Stimulated activated CD4-positive, alpha-beta T cell treated with anti-CD3 and anti-CD28 coated beads, Interleukin-12 subunit alpha, Interleukin-12 subunit beta, amount 100 ng/mL, for 48 hours (primary cell): Measurements from ENCODE around the gene BCDIN3D.
"Not testable (repeated sequence)": the region's sequence is repeated elsewhere in the genome, so short reads cannot be mapped to it uniquely, and the experiment has no call there.

Experiments
- DNase-seq, 3 donors: peaks; one replicate each; pipeline ENCODE4 v3.0.0-alpha.2; 2020; ENCODE audit warnings: low read depth in 2 of 3, low spot score in 1 of 3

BCDIN3D gene

DNA sequence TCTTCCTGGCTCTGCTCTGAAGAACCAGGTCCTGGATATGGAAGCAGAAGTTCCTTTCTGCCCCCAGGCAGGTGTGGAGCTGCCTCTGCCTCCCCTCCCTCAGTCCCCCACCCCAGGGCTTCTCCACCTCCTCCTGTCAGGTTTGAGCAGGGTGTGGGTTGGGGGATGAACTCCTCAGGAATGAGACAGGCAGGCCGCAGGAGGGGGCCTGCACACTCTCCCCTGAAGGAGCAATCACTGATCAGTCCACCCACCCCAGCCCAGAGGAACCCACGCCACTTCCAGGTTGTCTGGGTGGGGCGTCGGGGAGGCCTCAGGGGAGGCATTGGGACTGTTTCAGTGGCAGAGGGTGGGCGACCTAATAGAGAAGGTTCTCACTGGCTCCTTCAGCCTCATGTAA, 34.2 kb upstream of the BCDIN3D start:
- no peak for DNase-seq

DNA sequence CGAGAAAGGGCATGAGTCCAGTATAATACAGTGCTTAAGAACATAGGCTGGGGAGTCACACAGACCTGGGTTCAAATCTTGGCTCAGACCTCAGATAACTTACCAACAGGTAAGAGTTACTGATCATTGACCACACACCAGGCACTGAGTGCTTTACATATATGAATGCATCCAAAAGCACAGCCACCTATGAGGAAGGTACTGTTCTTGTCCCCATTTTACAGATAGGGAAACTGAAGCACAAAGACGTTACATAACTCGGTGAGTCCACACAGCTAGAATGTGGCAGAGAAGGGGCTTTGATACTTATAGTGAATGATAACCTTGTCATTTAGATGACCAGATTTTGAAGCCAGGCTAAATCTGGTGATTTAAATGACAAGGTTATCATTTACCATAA, 33.2 kb upstream of the BCDIN3D start:
- no peak for DNase-seq

DNA sequence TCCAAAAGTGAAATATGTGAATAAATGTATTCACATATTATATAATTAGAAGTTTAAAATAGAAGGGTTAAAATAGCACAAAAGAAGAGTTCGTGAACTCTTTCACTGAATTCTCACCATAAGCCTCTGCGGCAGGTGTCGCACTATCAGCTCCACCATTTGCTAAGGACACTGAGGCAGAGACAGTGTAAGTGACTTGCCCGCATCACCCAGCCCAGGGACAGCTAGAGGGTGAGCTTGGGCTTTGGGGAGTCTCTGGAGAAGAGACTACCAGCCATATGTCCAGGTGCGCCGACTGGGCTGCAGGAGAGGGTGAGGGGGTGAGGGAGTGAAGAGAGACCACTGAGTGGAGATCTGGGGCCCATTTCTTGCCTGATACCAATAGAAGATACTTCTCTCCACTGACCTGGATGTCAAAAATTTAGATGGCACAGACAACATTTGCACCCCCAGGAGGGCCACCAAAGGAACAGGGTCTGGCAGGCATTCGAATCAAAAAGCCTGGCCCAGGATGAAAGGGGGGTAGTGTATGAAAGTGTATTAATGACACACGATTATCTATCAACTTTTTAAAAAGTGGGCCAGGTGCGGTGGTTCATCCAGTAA, 32.3 kb upstream of the BCDIN3D start:
- DNase-seq, result no peak

DNA sequence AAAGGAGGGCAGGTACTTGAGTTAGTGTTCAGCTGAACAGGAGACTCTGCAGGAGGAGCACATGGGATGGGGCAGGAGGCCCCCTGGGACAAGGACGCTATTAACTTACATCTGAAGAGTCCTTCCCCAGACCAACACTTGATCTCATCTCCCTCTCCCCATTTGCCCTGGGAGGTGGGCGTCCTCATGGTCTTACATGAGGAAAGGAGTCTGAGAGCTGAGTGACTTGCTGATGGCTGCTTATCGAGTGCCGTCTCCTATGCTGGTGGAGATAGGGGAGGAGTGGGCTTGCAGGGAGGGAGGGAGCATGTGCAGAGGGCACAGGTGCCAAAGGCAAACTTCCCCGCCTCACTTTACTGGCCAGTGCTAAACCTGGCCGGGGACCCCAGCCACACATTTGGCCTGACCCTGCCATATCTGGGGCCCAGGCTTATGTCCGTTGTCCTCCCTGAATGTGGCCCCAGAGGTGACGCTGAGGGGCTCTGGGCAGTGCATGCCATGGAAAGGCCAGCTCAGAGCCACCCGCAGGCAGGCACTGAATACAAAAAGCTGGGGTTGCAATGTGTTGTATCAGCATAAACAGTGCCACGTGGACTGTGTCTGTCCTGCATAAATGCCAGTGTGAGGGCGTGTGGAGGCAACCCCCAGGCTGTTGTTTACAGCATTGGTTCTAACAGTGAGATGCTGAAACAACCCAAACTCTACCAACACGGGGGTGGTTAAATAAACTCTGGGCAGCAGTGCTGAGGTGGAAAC, 31.4 kb upstream of the BCDIN3D start:
- DNase-seq, result no peak

DNA sequence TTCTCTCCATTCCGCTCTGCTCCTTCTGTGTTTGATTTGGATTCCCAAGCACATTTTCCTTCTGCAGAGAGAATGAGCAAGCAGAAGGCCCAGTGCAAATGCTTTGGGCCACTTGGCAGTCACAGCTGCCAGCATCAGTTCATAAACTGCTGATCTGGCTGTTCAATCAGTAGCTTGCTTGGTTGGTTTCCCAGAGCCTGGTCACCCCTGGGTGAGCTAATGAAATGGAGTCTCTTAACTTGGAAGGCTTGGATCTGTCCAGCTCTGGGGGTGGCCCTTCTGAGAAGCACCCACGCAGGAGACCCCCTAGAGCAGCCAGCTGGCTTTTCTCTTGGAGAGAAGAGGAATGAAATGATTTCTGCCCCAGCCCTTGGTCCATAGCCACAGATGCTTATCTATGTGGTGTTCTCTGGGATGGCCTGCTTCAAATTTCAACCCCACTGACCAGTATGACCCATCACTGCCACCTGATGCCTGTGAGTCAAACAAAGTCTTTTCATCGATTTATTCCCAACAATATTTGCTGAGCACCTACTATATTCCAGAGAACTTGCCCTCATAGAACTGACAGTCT, 30.5 kb upstream of the BCDIN3D start:
- DNase-seq, result no peak

DNA sequence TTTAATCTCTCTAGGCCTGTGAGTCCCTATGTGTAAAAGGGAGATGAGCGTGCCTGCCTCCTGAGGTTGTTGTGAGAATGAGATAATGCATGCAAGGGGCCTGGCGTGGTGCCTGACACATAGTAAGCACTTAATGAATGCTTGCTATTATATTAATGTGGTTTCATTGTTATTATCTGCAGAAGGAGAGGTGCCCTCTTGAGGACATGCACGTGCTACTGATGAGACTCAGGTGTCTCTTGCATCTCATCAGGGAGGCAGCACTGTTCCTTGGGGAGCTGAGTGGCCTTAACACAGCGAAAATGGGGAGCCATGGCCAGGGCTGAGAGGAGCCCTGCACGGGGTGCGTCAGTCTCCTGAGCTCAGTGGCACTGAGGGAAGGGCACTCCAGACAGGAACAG, 29.9 kb upstream of the BCDIN3D start:
- no peak for DNase-seq

DNA sequence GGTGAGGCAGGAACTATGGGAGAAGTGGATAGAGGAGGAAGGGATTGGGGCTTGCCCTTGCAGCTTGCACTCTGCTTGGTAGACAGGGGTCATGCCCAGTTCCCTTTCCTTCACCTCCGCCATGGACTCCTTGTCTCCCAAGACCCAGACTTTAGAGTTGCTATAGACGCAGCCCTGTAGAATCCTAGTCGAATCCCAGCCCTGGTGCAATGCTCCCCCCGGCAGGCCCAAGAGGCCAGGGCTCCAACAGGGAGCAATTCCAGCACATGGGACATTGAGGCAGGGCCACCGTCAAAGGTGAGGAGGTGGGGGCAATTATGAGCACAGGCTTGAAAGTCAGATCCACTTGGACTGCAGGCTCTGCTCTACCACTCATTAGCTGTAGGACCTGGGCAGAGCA, 29.5 kb upstream of the BCDIN3D start:
- DNase-seq, result no peak

DNA sequence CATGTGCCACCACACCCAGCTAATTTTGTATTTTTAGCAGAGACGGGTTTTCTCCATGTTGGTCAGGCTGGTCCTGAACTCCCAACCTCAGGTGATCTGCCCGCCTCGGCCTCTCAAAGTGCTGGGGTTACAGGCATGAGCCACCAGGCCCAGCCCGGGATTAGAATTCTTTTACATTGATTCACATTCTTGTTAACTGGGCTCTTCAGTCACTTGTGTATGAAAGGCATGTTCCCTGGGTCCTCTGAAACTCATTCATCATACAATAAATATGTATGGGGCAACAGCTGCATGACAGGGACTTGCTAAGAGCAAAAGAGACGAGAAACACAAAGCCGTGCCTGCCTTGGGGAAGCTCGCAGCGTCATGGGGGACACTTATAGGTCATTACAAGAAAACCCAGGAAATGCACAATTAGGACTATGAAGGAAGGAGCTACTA, 28.9 kb upstream of the BCDIN3D start:
- DNase-seq, result not testable (repeated sequence)

DNA sequence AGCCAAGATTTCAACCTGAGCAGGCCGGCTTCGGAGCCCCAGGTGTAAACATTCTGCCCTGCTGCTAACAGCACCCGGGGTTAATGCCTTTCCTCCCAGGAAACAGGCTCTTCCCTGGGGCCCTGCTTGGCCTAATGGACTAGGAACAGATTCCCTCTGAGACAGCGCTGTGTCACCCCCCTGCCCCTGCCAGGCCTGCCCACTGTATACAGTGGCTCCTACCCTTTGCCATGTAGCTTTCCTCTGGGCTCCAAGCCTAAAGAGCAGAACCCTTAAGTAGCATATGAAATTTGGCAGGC, 28.3 kb upstream of the BCDIN3D start:
- DNase-seq, result no peak

DNA sequence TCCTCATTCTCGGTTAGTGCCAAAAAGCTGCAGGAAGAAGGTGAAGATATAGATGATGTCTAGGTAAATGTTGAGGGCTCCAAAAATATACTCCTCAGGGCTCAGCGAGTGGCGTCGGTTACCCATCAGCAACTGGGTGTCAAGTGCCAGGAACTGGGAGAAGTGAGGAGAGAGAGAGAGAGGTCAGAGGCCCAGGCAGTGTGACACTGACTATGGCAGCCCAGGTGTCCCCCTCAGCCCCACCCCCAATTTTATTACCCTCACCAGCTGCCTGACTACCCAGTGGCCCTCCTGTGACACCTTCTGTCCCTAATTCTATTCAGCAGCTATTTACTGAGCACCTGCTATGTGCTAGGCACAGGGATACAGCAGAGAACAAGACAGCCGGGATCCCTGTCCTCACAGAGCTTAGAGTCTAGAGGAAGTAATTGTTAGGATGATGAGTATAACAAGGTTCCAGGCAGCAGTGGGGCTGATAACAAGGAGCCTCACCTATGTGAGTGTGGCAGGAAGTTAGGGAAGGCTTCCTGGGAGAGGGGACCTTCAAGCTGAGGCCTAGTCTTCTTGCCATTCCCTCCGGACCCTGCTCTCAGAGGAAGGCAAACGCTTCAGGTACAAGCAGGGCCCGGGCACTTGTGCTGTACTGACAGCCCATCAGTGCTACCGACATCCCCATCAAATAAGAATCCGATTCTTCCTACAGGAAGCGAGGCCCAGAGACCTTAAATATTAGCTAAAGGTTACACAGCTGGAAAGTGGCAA, 27.8 kb upstream of the BCDIN3D start:
- DNase-seq, result no peak

DNA sequence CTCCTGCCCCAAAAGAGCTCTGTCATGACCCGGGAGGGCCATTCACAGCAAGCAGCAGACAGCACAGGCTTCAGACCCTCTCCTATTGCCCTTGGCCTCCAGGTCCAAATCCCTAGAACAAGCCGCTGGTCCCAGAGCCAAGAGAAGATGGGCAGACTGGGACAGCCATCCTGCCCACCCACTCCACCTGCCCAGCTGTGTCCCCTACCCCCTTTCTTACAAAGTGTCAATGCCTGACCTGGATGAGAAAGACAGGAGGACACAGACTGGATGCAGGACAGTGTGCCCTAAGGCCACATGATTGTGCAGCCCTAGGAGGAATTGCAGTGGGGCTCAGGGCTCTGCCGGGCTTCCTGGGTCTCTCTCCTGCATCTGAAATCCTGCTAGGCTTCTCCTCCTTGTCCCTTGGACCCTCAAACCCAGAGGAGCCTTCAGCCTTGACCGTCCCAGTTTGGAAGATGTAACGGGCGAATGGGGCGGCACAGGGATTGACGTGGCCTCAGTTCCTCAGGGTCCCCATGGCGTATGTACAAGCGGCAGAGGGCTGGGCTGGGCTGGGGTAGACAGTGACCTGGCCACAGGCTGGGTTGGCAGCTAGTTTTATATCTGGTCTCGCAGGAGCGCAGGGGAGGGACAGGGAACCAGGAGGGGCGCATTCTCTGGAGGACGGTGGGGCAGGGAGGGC, 27.1 kb upstream of the BCDIN3D start:
- no peak for DNase-seq

DNA sequence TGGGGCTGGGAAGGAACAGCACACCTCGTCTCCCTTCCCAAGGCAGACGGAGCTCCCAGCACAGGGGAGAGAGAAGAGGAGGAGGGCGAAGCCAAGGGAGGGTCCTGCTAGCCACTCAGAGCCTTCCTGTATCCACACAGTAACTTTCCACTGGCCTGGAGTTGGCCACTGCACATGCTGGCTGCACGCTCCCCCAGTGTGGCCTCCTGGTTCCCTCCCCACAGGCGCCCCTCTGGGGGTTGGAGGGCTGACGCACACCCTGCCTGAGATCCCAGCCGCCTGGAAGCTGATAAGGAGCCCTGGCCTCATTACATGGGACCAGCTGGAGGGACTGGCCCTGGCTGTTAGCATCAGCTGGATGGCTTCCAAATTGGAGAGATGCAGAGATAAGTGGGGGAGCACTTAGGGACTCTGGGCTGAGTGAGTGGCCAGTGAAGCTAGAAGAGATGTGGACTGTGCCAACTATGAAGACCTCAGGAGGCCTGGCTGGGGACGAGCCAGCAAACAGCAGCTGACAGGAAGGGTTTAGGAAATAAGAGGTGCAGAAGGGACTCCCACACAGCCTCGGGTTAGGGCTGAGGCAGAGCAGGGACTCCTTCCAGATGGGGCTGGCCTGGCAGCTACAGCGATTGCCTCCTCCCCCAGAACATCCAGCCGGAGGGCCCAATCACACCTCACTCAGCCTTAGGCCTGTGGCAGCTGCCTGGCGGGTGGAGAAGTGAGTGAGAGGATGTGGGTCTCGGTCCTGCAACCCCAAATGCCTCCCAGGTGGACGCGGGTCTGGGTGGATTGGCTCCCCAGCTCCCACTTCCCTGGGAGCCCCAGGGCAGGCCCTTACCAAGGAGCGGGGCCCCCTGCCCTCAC, 26.3 kb upstream of the BCDIN3D start:
- DNase-seq, result no peak

DNA sequence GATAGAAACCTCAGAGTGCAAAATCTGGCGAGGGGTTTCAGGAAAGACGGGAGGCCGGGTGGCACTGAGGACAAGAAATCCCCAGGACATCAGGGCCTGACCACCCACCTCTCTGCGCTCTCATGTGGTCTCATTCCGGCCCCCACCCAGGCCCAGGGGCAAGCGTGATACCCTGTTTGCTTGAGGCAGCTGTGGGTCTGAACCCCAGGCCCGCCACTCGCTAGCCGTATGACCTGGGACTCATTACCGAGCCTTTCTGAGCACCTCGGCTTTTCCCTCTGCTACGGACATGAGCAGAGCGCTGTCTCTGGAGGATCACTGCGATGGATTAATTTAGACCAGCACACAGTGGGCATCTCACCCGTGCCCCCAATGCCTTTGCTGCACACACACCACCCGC, 25.5 kb upstream of the BCDIN3D start:
- no peak for DNase-seq

DNA sequence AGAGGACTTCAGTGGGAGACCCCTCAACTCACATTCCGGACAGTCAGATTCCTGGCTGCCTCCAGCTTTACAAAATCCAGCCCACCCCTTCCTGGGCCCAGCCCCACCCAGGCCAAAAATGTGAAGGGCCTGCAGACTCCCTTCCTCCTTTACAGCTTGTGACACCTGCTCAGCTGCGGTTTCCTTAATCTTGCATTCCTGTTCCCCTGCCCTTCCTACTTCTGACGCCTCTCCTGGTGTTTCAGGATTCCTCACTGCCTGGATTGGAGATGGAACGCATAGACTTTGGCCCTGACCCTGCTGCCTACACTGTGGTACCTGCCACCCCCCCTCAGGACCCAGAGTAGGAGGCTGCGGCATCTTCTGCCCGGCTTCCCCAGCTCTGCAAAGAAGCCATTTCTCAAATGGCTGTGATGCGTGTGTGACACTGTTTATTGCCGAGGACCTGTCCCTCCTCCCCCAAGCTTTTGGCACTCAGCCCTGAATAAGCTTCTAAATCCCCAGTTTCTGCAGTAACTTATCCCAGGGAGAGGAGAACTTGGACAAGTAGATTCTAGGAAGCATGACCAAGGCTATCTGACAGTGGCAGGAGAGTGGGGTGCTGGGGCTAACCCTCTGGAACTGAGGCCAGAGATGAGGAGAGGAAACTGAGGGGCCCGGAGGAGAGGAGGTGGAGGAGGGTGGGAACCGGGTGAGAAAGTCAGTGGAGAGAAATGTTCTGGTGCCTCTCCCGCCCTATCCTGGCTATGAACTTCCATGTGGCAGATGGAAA, 24.9 kb upstream of the BCDIN3D start:
- no peak for DNase-seq

DNA sequence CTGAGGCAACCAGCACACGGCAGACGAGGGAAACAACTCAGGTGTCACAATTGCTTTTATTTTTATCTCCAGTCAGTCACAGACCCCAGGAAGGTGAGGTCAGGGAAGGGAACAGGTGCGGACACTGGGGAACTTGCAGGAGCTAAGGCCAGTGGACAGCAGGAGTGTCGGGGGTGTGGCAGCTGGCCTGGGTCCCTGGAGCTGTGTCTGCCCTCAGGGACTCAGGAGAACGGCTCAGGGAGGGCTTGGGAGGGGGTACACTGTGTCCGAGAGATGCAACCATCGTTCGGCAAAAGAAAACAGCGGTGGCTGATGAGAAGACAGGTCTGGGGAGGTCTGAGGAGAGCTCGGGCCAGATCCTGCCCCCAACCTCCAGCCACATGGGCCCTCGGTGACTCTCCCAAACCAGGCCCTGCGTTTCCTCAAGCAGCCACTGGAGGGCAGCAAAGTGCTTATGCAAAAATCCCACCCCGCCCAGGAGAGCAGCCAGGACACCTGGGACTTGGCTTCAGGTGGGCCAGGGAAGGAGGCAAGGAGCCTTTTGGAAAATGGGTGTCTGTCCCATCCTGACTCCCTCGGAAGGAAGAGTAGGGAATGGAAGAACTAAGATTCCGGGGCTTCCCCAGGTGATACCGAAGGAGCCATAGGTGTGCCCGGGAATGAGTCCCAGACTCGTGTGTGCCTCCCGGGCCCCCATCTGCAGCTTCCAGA, 24.1 kb upstream of the BCDIN3D start:
- peak; percentile 53 to 88 (median 62) for DNase-seq

DNA sequence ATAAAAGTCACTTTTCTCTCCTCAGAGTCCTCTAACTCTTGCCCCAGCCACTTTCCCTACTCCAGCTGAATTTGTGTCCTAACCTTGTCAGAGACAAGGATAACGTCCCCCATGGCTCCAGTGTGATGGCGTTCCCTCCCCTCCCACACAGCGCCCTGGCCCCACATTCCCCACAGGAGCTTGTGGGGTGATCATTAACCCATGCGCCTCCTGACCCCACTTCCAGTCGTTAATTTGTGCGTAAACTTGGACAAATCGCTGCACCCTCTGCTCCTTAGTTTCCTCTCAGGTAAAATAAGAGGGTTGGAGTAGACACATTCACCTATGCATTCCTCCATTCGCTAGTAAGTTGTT, 22.9 kb upstream of the BCDIN3D start:
- DNase-seq, result no peak

DNA sequence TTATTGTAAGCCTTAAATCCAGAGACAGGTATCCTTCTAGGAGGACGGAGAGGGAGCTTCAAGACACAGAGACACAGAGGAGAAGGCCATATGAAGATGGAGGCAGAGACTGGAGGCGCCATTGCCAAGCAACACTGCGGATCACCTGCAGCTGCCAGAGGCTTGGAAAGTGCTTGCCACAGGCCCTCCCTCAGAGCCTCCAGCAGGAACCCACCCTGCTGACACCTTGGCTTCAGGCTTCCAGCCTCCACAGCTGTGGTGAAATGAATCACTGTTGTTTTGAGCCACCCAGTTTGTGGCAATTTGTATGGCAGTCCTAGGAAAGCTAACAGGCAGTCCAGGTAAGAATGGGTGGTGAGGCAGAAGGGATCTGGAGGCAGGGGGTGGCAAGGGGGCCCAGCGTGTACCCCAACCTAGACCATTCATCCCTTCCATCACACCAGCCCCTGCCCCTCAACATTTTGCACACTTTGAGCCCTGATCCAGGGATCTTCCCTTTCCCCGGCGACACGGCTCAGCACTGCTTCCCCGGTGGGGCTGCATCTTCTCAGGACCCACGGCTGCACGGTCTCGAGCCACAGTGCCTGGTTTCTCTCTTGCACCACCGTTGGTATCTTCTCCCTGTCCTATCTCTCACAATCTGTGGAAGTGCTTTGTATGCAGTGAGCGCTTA, 22.3 kb upstream of the BCDIN3D start:
- DNase-seq, result no peak

DNA sequence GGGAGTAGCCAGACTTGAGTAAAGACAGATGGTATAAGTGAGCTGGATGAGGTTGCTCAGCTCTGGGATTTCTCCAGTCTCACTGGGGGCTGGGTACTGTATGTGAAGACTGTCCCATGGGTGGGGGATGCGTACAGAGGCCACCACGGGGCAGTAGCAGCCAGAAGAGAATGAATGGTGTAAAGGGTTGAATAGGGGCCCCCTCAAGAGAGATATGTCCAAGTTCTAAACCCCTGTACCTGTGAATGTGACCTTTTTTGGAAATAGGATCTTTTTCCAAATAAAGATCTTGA, 21.8 kb upstream of the BCDIN3D start:
- no peak for DNase-seq
